Hepatocyte (in vitro differentiated cells): Measurements from ENCODE around the gene SPDYA. TPM values are rescaled to one million over a fixed set of nuclear protein-coding genes. Genes with fewer than 3 reads are reported as not detected.
"Not testable (repeated sequence)": the region's sequence is repeated elsewhere in the genome, so short reads cannot be mapped to it uniquely, and the experiment has no call there.

Experiments used
- DNase-seq: peaks from one replicate; pipeline ENCODE4 v3.0.0-alpha.2; 2016; ENCODE audit warnings: low spot score
- H2AFZ ChIP-seq: fragments of 200-600 bp; sonication (generic); 2 replicates; pipeline ENCODE4 v1.6.0; 2016; ENCODE audit warnings: antibody characterized with exemption, mild to moderate bottlenecking
- H3K27ac ChIP-seq: fragments of 200-600 bp; sonication (generic); 2 replicates; pipeline ENCODE4 v1.5.1; 2016; ENCODE audit warnings: mild to moderate bottlenecking
- H3K27me3 ChIP-seq: fragments of 200-600 bp; sonication (generic); 2 replicates; pipeline ENCODE4 v1.6.1; 2016
- H3K36me3 ChIP-seq: fragments of 200-600 bp; sonication (generic); replicated peaks from 2 replicates; pipeline ENCODE4 v1.5.1; 2016; ENCODE audit warnings: low read depth; ENCODE audit not compliant: insufficient read depth
- H3K4me1 ChIP-seq: fragments of 200-600 bp; sonication (generic); 2 replicates; pipeline ENCODE4 v1.5.1; 2016; ENCODE audit warnings: mild to moderate bottlenecking, moderate library complexity; ENCODE audit not compliant: insufficient read depth
- H3K4me2 ChIP-seq: fragments of 200-600 bp; sonication (generic); 2 replicates; pipeline ENCODE4 v1.6.0; 2016
- H3K4me3 ChIP-seq: fragments of 200-600 bp; sonication (generic); 2 replicates; pipeline ENCODE4 v1.5.1; 2016; ENCODE audit warnings: mild to moderate bottlenecking
- H3K79me2 ChIP-seq: fragments of 200-600 bp; sonication (generic); 2 replicates; pipeline ENCODE4 v1.6.0; 2017; ENCODE audit warnings: mild to moderate bottlenecking
- H3K9me2 ChIP-seq: fragments of 200-600 bp; sonication (generic); replicated peaks from 2 replicates; pipeline ENCODE4 v1.6.0; 2017; ENCODE audit warnings: mild to moderate bottlenecking; ENCODE audit not compliant: insufficient read depth
- H3K9me3 ChIP-seq: fragments of 200-600 bp; sonication (generic); 2 replicates; pipeline ENCODE4 v1.5.1; 2016; ENCODE audit warnings: low read depth, mild to moderate bottlenecking
- H4K20me1 ChIP-seq: fragments of 200-600 bp; sonication (generic); 2 replicates; pipeline ENCODE4 v1.6.0; 2016; ENCODE audit warnings: mild to moderate bottlenecking; ENCODE audit not compliant: insufficient read depth, poor library complexity, severe bottlenecking
- CTCF ChIP-seq: fragments of 200-600 bp; sonication (generic); IDR thresholded peaks from 2 replicates; pipeline ENCODE4 v1.5.1; 2016; ENCODE audit warnings: antibody characterized with exemption, mild to moderate bottlenecking; ENCODE audit not compliant: poor library complexity
- EZH2 ChIP-seq: fragments of 200-600 bp; sonication (generic); IDR thresholded peaks from 2 replicates; pipeline ENCODE4 v1.6.1; 2016; ENCODE audit warnings: antibody characterized with exemption, mild to moderate bottlenecking, borderline replicate concordance
- EZH2phosphoT487 ChIP-seq: fragments of 200-600 bp; sonication (generic); IDR thresholded peaks from one replicate; pipeline ENCODE4 v1.6.1; 2018; ENCODE audit warnings: antibody characterized with exemption, mild to moderate bottlenecking, low read depth, moderate library complexity; ENCODE audit not compliant: unreplicated experiment, severe bottlenecking
- WGBS: methylation state at CpG from one replicate; pipeline ENCODE4 v1.1.6; 2016; ENCODE audit warnings: low lambda C conversion rate; ENCODE audit errors: missing lambda C conversion rate; 5-methylcytosine and 5-hydroxymethylcytosine counted together
- polyA plus RNA-seq: library from polyadenylated mRNA; unstranded; fragments of >200 nt; fragmentation: Nextera tagmentation; extraction: Ambion mirVana; gene quantifications from 2 replicates; pipeline ENCODE4 v1.2.1, GENCODE V29; 2016
- total RNA-seq: library from RNA; depleted of rRNA; stranded (reverse); fragments of >200 nt; gene quantifications from 2 replicates; pipeline ENCODE4 v1.2.3, GENCODE V29; 2014

The SPDYA gene
- total and polyA plus RNA-seq, 2 experiments from 2014 or later, result 1.3 to 1.7 TPM

DNA sequence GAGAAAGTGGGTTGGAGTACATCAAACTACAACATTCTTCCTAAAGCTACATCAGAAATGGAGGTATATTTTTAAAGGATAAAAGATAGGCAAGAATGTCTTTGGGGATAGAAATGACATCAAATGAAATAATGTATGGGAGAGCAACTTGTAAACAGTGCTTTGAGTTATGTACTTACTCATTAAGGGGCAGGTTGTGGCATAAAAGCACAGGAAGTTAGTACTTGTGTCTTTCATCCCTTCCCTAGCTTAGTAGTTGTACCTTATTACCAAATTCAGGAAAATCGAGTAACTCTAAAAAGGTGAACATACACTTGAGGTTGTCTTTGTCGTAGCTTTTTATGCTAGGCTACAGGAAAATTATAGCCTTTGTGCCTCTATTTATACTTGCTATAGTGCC is 30.1 kb upstream of the SPDYA start:
- H3K27me3 ChIP-seq, result no peaks in the 10 kb centered on the region
- peaks cover 82% of the 10 kb centered on the region for H3K79me2 ChIP-seq
- no peaks in the 10 kb centered on the region for H3K9me2 ChIP-seq
- WGBS, result 97% methylated on average over 2 of the region's 2 CpGs
- peaks cover 68% of the 10 kb centered on the region for H4K20me1 ChIP-seq
- no peak for DNase-seq
- peaks cover 7% of the 10 kb centered on the region for H3K36me3 ChIP-seq
- H3K9me3 ChIP-seq, result no peaks in the 10 kb centered on the region
- TF ChIP-seq EZH2phosphoT487, result no peak
- H3K4me2 ChIP-seq, result no peak overlapping the region
- no peaks in the 10 kb centered on the region for H3K4me1 ChIP-seq
- no peak overlapping the region for H2AFZ ChIP-seq
- H3K27ac ChIP-seq, result no peak overlapping the region
- no peak overlapping the region for H3K4me3 ChIP-seq

DNA sequence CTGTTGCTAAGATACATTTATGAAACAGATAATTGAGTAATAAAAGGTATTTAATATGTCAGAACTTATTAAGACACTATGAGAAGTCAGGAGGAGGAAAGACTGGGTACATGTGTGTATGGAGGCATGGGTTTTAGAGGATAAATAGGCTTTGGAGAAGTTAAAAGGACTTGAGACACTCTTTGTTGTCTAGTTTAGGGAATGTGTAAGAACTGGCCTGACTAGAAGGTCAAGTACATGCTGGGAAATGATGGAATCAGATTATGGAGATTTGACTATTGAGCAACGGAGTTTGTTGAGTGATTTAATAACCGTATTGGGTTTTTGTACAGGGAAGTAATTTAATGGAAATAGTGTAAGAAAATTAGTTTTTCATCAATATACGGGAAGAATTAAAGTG is 28.2 kb upstream of the SPDYA start:
- DNase-seq, result no peak
- no peaks in the 10 kb centered on the region for H3K9me2 ChIP-seq
- no peak overlapping the region for H3K4me3 ChIP-seq
- no peak overlapping the region for H3K27ac ChIP-seq
- no peaks in the 10 kb centered on the region for H3K27me3 ChIP-seq
- no peaks in the 10 kb centered on the region for H3K4me1 ChIP-seq
- H3K9me3 ChIP-seq, result no peaks in the 10 kb centered on the region
- H2AFZ ChIP-seq, result no peak overlapping the region
- TF ChIP-seq EZH2phosphoT487, result no peak
- TF ChIP-seq CTCF, result no peak
- TF ChIP-seq EZH2, result no peak
- no peak overlapping the region for H3K4me2 ChIP-seq
- peaks cover 53% of the 10 kb centered on the region for H4K20me1 ChIP-seq
- H3K36me3 ChIP-seq, result peaks cover 7% of the 10 kb centered on the region
- peaks cover 75% of the 10 kb centered on the region for H3K79me2 ChIP-seq
- WGBS, result 63% methylated on average over 3 of the region's 3 CpGs

DNA sequence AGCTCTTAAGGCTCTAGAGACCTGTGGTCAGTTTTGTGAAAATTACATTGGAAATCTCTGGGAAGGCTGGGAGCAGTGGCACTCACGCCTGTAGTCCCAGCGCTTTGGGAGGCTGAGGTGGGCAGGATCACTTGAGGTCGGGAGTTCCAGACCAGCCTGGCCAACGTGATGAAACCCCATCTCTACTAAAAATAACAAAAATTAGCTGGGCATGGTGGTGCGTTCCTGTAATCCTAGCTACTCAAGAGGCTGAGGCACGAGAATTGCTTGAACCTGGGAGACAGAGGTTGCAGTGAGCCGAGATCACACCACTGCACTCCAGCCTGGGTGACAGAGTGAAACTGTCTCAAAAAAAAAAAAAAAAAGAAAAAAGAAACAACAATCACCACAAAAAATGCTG is 26.1 kb upstream of the SPDYA start:
- H3K9me3 ChIP-seq, DNase-seq, H3K27me3 ChIP-seq, H3K36me3 ChIP-seq, H3K27ac ChIP-seq, H3K4me1 ChIP-seq, H3K4me3 ChIP-seq, H3K9me2 ChIP-seq, H2AFZ ChIP-seq, H3K4me2 ChIP-seq: not testable (repeated sequence)
- Histone ChIP-seq H3K79me2 (peaks cover 71% of the 10 kb centered on the region), H4K20me1 (peaks cover 34% of the 10 kb centered on the region)
- WGBS, result 95% methylated on average over 7 of the region's 7 CpGs

DNA sequence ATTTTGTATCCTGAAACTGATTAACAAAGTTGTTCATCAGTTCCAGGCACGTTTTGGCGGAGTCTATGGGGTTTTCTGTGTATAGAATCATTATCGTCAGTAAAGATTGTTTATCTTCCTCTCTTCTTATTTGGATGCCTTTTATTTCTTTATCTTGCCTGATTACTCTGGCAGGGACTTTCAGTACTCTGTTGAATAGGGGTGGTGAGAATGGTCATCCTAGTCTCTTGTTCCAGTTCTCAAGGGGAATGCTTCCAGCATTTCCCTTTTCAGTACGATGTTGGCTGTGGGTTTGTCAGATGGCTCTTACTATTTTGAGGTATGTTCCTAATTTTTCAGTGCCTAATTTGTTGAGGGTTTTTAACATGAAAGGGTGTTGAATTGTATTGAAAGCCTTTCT is 14.0 kb upstream of the SPDYA start:
- Histone ChIP-seq H3K27ac (no peak overlapping the region), H3K27me3 (no peaks in the 10 kb centered on the region), H2AFZ (no peak overlapping the region), H4K20me1 (peaks cover 35% of the 10 kb centered on the region), H3K36me3 (peaks cover 7% of the 10 kb centered on the region), H3K9me2 (no peaks in the 10 kb centered on the region), H3K4me2 (no peak overlapping the region), H3K4me3 (no peak overlapping the region), H3K4me1 (no peaks in the 10 kb centered on the region), H3K79me2 (peaks cover 67% of the 10 kb centered on the region), H3K9me3 (no peaks in the 10 kb centered on the region)
- 91% methylated on average over 4 of the region's 4 CpGs for WGBS
- DNase-seq, result no peak
- no peak for TF ChIP-seq EZH2phosphoT487
- no peak for TF ChIP-seq EZH2

DNA sequence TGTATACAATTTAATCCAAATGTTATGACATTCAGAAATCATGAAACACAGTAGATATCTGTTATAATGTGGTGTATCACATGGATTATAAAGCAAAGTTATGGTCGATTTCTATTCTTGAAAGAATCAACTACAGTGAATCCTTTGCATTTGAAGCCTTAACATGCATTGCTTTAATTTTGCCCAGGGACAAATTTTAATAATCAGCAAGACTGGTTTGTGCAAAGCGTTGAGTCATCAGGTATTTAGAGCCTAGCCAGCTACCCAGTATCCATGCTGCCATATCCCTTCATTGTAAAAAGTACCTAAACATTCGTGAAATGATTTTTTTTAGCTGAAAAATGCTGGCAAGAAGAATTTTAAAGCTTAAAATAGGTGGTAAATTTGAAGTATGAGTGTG is 8.9 kb upstream of the SPDYA start:
- Histone ChIP-seq H3K36me3 (no peaks in the 10 kb centered on the region), H4K20me1 (peaks cover 21% of the 10 kb centered on the region)

More for the DNA sequence above, 8.9 kb upstream of the SPDYA start:
- TF ChIP-seq EZH2phosphoT487 (no peak), EZH2 (no peak)
- no peak overlapping the region for H2AFZ ChIP-seq
- peaks cover 27% of the 10 kb centered on the region for H3K79me2 ChIP-seq
- 89% methylated on average over 3 of the region's 3 CpGs for WGBS
- H3K9me2 ChIP-seq, result no peaks in the 10 kb centered on the region
- no peaks in the 10 kb centered on the region for H3K4me1 ChIP-seq
- no peak overlapping the region for H3K27ac ChIP-seq
- H3K27me3 ChIP-seq, result no peaks in the 10 kb centered on the region
- H3K4me2 ChIP-seq, result no peak overlapping the region
- H3K4me3 ChIP-seq, result no peak overlapping the region
- H3K9me3 ChIP-seq, result no peaks in the 10 kb centered on the region
- no peak for DNase-seq
